Activated CD4-positive, alpha-beta T cell treated with anti-CD3 and anti-CD28 coated beads, Interleukin-2, amount 50 U/mL, for 24 hours (primary cell): ENCODE data around the gene ABHD13.
"Not testable (repeated sequence)": the region's sequence is repeated elsewhere in the genome, so short reads cannot be mapped to it uniquely, and the experiment has no call there.

ENCODE experiments used
- DNase-seq, 2 donors: peaks; one replicate each; pipeline ENCODE4 v3.0.0-alpha.2; 2020; ENCODE audit warnings: low read depth in 1 of 2, low spot score in 1 of 2

The ABHD13 gene

DNA sequence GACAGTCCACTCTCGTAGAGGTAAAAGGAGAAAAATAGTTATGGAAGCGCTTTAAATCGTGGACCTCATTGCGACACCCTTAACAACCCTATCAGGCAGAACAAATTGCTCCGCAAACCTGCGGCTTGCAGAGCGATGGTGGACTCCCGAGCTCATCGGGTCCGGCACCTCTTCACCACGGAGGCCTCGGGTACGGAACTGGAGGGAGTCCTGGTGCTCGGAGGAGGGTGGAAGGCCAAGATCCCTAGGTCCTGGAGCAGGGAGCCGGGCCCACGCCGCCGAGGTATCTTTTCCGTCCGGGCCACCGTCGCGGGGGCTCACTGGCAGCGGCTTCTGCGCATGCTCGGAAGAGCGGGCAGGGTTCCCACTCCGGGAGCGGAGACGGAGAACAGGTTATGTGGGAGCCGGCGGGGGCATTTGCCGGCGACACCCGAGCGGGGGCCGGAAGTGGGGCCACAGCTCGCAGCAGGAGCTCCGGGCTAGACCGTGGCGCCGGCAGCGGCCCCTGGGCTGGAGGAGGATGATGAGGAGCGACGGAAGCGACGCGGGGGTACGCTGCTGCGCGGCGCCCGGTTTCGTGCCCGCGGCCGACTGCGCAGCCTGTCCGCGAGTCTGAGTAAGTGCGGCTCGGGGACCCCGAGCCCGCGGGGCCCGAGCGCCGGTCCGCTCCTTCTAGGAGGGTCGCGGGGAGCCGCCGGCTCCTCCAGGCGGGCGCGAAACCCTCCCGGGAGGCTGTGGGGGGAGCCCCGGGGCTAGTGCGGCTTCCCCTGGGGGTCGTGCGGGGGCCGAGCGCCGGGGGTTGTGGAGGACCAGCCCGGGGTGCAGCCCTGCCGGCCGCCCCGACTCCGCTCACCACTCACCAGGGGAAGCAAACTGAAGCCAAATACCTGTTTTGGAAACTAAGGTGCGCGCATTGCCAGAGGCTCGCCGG lies at the start of gene ABHD13:
Gene ABHD13, plus strand, starts transcription at position 349 of the 931 bp plus-strand sequence. CDS start 10,827 bp downstream, outside the sequence.
- peak; percentile 85 to 89 for DNase-seq

GRCh38 chr13:108168929-108169328 lies 49.3 kb upstream of the ABHD13 start:
- DNase-seq, result no peak

DNA sequence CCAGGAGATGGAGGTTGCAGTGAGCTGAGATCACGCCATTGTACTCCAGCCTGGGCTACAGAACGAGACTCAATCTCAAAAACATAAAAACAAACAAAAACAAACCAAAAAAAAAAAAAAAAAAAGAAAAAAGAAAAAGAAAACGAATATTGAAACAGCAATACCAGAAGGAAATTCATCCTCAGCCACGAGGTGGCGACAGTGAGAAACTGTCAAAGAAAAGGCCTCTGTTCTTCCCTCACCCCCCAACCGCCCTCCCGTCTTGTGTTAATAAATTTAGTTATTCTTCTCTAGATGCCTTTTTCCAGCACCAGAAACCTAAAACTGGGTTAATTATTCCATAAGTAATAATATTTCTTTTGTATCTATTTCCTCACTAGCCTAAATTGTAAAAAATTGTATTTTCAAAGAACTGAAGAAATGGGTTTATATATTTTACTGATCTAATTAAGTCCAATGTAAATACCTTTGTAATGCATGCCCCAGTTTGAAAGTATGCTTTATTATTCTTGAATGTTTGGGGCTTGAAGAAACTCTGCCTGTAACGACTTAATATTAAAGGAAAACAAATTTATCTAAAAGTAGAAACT lies 41.4 kb upstream of the ABHD13 start:
- peak; percentile 23 to 26 for DNase-seq

- no peak for DNase-seq
Observed at GRCh38 chr13:108178078-108178477, 40.1 kb upstream of the ABHD13 start.

- DNase-seq, result no peak
Observed at GRCh38 chr13:108182652-108183051, 35.5 kb upstream of the ABHD13 start.

GRCh38 chr13:108185223-108185622 lies 33.0 kb upstream of the ABHD13 start:
- no peak for DNase-seq

DNA sequence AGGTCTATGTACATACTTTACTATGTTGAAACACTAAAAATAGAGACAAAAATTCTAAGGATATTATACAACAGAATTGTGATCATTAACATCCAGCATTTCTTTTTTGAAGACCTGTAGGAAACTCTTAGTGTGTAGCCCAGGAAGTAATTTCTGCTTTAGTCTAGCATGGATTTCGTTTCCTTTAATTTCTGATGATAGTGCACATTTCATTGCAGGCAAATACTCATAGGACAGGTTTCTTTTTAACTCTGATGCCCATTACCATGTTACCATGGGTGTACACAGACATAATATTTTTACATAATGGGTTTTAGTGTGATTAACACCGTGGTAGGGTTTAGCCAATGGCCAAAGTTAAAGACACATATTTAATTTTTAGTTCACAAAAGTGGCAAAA lies 29.9 kb upstream of the ABHD13 start:
- no peak for DNase-seq

GRCh38 chr13:108190897-108191296 lies 27.3 kb upstream of the ABHD13 start:
- DNase-seq, result no peak

DNA sequence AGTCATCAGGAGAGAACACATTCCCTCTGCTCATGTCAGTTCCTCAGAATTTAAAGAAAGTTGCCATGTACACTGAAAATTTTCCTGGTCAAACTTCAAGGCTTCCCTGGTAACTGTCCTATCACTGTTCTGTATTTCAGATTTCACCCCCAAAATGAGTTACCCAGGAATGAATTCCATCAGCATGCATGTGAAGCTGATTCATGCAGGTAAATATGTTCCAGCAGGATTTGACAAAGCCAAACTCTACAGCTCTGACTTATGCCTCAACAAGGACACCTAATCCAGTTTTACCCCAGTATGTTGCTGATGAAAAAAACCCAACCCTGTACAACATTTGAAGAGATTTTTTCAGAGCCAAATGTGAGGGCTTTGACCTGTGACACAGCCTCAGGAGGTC lies 24.4 kb upstream of the ABHD13 start:
- DNase-seq, result no peak

GRCh38 chr13:108194435-108194936 lies 23.7 kb upstream of the ABHD13 start:
- DNase-seq, result no peak

- DNase-seq, result no peak
Observed at GRCh38 chr13:108195146-108195545, 23.0 kb upstream of the ABHD13 start.

- DNase-seq, result no peak
Observed at GRCh38 chr13:108195861-108196260, 22.3 kb upstream of the ABHD13 start.

- DNase-seq, result no peak
Observed at GRCh38 chr13:108200781-108201398, 17.3 kb upstream of the ABHD13 start.

GRCh38 chr13:108210551-108210950 lies 7.6 kb upstream of the ABHD13 start:
- DNase-seq, result no peak

- no peak for DNase-seq
Observed at GRCh38 chr13:108212886-108213285, 5.3 kb upstream of the ABHD13 start.

DNA sequence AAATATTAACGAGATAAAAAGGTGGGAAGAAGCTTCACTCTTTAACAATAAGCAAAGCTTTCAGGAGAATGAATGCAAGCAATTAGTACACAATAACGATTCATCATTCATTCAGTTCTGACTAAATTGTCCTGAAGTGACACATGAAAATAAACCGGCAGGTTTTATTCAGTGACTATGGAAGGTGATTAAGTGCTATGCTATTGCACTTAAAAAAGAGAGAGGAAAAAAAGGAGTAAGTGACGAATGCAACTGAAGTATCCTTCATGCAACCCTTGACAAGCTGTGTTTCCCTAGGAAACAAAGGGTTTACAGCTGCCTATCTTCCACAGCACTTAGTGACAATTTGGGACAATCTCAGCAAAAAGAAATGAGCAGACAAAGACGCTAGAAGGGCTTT lies 4.2 kb upstream of the ABHD13 start:
- DNase-seq, result no peak

GRCh38 chr13:108214441-108215271 lies 3.5 kb upstream of the ABHD13 start:
- DNase-seq, result no peak

DNA sequence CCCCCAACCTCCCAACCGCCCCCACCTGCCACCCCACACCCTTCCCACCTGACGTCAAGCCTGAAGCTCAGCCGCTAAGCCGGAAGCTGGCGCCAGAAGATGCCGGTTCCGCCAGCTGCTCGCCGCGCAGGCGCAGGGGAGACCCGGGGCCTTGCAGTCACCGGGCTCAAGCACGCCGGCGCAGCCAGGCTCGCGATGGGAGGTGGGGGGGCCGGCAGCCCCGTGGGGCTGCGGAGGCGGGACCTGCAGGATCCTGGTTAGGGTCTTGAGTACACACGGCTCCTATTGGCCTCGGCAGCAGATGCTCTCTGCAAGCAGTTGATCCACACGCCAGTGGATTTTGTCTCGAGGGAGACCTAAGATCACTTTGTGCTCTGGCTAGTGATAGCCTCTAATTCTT lies 2.8 kb upstream of the ABHD13 start, which contains the start of gene LIG4:
Gene LIG4, minus strand, starts transcription at position 101 of the 400 bp plus-strand sequence. CDS start 4,268 bp downstream, outside the sequence.
- peak; percentile 75 to 87 for DNase-seq

DNA sequence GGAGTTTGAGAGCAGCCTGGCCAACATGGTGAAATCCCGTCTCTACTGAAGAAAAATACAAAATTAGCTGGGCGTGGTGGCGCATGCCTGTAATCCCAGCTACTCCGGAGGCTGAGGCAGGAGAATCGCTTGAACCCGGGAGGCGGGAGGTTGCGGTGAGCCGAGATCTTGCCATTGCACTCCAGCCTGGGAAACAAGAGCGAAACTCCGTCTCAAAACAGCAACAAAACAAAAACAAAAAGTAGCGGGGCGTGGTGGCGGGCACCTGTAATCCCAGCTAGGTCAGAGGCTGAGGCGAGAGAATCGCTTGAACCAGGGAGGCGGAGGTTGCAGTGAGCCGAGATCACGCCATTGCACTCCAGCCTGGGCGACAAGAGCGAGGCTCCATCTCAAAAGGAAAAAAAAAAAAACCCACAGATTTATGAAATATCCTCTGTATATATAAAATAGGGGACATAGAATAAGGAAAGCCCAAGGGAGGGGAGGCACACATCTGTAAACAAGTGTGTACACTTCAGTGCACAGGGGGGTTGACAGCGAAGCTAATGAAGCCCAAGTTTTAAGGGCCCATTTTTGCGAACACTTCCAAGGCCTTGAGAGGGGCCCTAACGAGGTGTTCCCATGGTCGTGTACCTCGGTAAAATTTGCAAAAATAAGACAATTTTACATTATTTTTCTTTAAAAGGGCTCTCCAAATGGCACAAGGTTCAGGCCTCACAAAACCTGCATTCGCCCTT lies 717 bp upstream of the ABHD13 start:
- not testable (repeated sequence) for DNase-seq

GRCh38 chr13:108220041-108220440 lies 1.8 kb downstream of the ABHD13 start:
- DNase-seq, result no peak
